Measurements from ENCODE around the gene CHDH. TPM values are rescaled to one million over a fixed set of nuclear protein-coding genes. Genes with fewer than 3 reads are reported as not detected.

The CHDH gene
- total RNA-seq, 2 experiments from 2014 or later: 9.0 to 9.1 TPM

DNA sequence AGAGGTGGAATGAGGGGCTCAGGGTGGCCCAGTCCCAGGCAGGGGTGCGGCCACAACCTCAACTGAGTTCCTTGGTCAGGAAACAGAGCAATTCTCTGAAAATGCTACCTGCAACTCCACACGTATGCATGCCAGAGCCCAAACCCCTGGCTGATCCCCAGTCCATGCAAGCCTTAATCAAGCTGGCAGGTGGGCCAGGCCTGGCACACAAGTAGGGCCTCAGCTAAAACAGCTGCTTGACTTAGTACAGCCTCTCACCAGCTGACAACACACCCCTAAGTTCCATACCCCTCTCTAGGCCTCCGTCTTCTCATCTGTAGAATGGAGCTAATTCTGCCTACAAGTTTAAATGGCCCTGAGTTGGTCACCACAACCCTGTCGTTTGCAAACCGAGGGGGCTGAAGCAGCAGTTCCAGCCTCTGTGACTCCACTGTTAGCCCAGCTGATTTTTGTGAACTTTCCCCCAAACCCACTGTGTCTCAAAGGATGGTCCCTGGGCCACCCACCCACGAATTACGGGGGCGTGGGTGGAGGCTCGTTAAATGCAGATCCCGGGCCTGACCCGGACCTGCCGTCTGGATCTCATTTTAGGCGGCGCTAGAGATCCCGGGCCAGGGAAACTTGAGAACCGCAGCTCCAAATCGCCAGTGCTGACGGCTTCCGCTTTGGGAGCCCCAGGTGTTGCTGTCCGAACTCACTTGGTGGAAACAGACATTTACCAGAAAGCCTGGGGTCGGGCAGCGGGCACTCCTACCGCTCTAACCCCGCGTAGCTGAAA is 927 bp downstream of the CHDH start:
- POLR2A ChIA-PET: interaction anchor here (0.8 to 2.3 kb wide), 7 partner anchors 16 to 737 kb away, joined by 3 to 15 read pairs (median 4); partner anchors contain the start of gene SELENOK
- Mint-ChIP-seq H3K4me1 (peaks cover 14% of the 10 kb centered on the region), H3K9me3 (no peaks in the 10 kb centered on the region), H3K27me3 (peaks cover 54% of the 10 kb centered on the region), H3K4me3 (peak overlapping the region; percentile 72), H3K36me3 (ENCODE audit: low read depth) (peaks cover 4% of the 10 kb centered on the region), H3K27ac (peak overlapping the region; percentile 54)
- CTCF ChIA-PET: interaction anchor here (0.5 to 1.2 kb wide), 11 partner anchors 18 to 290 kb away, joined by 3 to 4 read pairs (median 3); no protein-coding TSS in a partner anchor
- no peak for DNase-seq

- Mint-ChIP-seq H3K27ac (peak overlapping the region; percentile 43), H3K27me3 (peaks cover 52% of the 10 kb centered on the region), H3K4me1 (peaks cover 14% of the 10 kb centered on the region), H3K9me3 (no peaks in the 10 kb centered on the region), H3K4me3 (peak overlapping the region; percentile 72), H3K36me3 (ENCODE audit: low read depth) (peaks cover 4% of the 10 kb centered on the region)
- DNase-seq: no peak
- ChIA-PET CTCF (interaction anchor here (0.9 to 1.2 kb wide), 6 partner anchors 31 to 176 kb away, joined by 3 to 4 read pairs (median 3); no protein-coding TSS in a partner anchor), POLR2A (interaction anchor here (0.8 to 2.3 kb wide), 6 partner anchors 19 to 737 kb away, joined by 3 to 15 read pairs (median 4); partner anchors contain the start of gene SELENOK)
These were observed 1.7 kb downstream of the CHDH start for GRCh38 chr3:53844262-53845102.

DNA sequence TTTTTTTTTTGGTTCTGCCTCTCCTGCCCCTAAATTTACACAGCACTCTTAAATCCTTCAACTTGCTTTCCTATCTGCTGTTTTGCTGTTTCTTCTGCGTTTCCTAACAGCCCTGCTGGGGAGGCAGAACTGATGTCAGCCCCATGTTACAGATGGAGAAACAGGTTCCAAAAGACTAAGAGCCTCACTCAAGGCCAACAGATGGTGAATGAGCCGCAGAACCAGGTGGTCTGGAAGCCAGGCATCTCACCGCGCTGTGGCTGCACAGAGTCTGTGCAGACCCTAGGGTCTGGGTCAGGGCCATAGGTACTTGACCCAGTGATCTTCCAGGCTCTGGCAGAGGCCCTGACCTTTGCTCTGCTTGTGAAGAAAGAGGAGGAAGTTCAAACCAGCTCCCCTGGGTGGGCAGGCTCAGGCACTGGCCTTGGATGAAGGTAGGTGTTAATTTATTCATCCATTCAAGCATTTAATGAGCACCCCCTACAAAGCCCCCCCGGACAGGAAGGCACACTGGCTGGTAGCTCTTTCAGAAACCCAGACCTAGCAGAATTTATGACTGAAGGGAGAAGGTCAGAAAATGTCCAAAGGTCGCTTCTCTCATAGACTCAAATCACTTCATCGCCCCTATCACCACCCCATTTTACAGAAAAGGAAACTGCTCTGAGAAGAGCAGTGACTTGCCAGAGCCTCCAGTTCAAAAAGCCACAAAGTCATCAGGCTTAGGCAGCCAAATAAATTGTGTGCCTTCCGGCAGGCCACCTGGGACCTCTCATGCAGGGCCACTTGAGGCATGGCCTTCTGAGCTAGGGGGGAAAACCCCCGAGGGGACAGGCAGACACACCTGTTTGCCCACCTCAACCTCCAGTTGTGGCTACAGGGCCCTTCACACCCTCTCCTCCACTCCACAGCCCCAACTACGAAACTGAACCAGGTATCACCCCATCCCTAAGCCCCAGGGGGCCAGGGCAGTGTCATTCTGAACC is 2.7 kb downstream of the CHDH start:
- Mint-ChIP-seq H3K36me3 (ENCODE audit: low read depth) (peaks cover under 1% of the 10 kb centered on the region), H3K27ac (peak overlapping the region; percentile 19)
- POLR2A ChIA-PET: interaction anchor here (1.3 kb wide), 1 partner anchor 18 kb away, joined by 4 read pairs; no protein-coding TSS in a partner anchor

DNA sequence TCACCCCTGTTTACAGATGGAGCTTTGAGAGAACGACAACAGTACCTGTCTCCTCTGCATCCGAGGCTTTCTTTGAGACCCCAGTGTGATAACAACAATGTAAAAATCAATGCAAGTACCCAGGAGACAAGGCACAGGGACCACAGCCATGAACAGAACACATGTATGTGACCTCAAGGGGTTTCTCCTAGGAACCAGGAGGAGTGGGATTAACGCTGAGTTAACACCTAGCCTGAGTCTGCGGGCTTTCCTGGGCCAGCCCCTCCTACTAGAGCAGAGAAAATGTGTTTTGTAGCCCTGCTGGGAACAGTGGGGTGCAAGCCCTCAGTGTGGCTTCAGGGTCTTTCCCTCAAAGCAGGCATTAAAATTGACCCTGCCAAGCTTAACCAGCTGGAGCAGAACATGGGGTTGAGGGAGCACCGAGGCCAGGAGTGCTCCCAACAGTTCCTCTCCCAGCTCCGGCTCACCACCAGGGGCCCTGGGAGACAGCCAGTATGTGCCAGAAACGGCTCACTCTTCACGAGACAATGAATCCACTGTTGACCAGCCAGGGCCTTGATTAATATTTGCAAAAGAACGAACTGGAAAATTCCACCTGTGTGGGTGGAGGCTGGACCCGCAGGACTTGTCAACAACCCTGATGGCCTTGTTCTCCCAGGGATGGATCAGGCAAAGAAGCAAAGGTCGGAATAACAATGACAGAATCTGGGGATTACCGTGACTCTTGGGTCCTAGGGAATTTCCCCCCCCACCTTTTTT is 3.6 kb downstream of the CHDH start:
- DNase-seq: no peak
- POLR2A ChIA-PET: no interaction called here
- H3K9me3 Mint-ChIP-seq: no peaks in the 10 kb centered on the region
- H3K4me1 Mint-ChIP-seq: peaks cover 16% of the 10 kb centered on the region
- peaks cover 42% of the 10 kb centered on the region for H3K27me3 Mint-ChIP-seq
- no peak overlapping the region for H3K27ac Mint-ChIP-seq
- no peak overlapping the region for H3K4me3 Mint-ChIP-seq
- no peaks in the 10 kb centered on the region for H3K36me3 Mint-ChIP-seq (ENCODE audit: low read depth)
- CTCF ChIA-PET: no interaction called here

More for the DNA sequence above, 2.7 kb downstream of the CHDH start:
- CTCF ChIA-PET: no interaction called here
- H3K27me3 Mint-ChIP-seq: peaks cover 49% of the 10 kb centered on the region
- no peaks in the 10 kb centered on the region for H3K9me3 Mint-ChIP-seq
- no peak for DNase-seq
- H3K4me1 Mint-ChIP-seq: peaks cover 14% of the 10 kb centered on the region
- peak overlapping the region; percentile 72 for H3K4me3 Mint-ChIP-seq

DNA sequence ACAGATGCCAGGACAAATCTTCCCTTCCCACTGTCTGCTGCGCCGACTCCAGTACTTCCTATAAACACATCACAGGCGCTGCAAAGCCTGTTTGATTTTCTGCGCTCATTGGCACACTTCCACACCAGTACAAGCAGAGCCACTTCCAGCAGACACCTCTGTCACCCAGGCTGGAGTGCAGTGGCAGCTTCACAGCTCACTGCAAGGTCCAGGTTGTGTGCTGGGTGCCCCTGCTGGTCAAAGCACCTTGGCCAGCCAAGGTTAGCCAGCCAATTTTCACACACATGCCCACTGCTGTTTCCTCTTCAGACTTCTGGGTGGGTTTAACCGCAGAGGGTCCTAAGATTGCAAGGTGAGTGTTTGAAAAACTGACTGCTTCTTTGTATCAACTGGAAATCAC is 4.9 kb downstream of the CHDH start:
- Mint-ChIP-seq H3K4me3 (no peak overlapping the region), H3K36me3 (ENCODE audit: low read depth) (no peaks in the 10 kb centered on the region), H3K9me3 (no peaks in the 10 kb centered on the region), H3K4me1 (peaks cover 13% of the 10 kb centered on the region), H3K27me3 (peaks cover 32% of the 10 kb centered on the region), H3K27ac (no peak overlapping the region)
- CTCF ChIA-PET: interaction anchor here (1.2 kb wide), 1 partner anchor 131 kb away, joined by 4 read pairs; no protein-coding TSS in a partner anchor
- POLR2A ChIA-PET: no interaction called here
- DNase-seq: no peak

DNA sequence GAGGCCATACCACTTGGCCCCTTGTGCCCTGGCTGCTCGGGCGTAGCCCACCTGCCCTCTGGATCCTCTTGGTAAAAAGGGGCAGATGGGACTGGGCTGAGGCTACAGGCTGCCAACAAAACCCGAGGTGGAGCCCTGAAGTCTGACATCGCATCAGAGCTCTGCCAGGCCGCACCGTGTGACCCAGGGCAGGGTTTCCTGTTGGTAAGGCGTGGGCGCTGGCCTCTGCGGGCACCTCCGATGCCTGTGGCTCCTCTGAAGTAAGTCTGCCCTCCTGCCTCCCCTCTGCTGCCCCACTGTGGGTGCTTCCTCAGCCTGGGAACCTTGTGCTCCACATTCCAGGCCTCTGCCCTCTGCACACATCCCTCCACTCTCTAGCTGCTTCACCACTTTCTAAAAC is 8.9 kb downstream of the CHDH start:
- Mint-ChIP-seq H3K27ac (no peak overlapping the region), H3K36me3 (ENCODE audit: low read depth) (no peaks in the 10 kb centered on the region), H3K27me3 (peaks cover 6% of the 10 kb centered on the region), H3K4me3 (no peak overlapping the region), H3K4me1 (peaks cover 5% of the 10 kb centered on the region), H3K9me3 (no peaks in the 10 kb centered on the region)
- ChIA-PET CTCF (interaction anchor here (0.7 kb wide), 1 partner anchor 46 kb away, joined by 5 read pairs; no protein-coding TSS in a partner anchor), POLR2A (interaction anchor here (0.8 kb wide), 1 partner anchor 83 kb away, joined by 3 read pairs; no protein-coding TSS in a partner anchor)
- peak; percentile 25 for DNase-seq

GRCh38 chr3:53836084-53836872 is 9.9 kb downstream of the CHDH start:
- H3K4me3 Mint-ChIP-seq: no peak overlapping the region
- no peak overlapping the region for H3K27ac Mint-ChIP-seq
- H3K4me1 Mint-ChIP-seq: peaks cover 5% of the 10 kb centered on the region
- no peaks in the 10 kb centered on the region for H3K9me3 Mint-ChIP-seq
- peaks cover 4% of the 10 kb centered on the region for H3K27me3 Mint-ChIP-seq
- CTCF ChIA-PET: no interaction called here
- no peaks in the 10 kb centered on the region for H3K36me3 Mint-ChIP-seq (ENCODE audit: low read depth)
- no peak for DNase-seq
- POLR2A ChIA-PET: no interaction called here

DNA sequence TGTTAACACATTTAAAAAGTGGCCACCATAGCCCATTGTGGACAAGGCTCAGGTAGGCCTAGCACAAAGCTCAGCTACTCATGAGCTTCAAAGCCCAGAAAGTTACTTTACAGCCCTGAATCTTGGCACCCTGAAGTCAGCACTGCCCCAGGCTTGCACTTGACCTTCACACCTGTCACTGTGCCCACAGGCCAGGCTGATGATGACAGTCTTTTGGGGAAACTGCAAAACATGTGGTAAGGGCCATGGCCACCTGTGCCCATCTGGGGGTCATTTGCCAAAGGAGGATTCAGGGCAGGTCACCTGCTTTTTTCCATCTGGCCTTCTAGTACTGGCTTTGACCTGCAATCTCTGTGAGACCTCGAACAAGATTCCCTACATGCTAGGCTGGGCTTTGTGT is 11.0 kb downstream of the CHDH start:
- ChIA-PET CTCF (no interaction called here), POLR2A (no interaction called here)
- no peaks in the 10 kb centered on the region for H3K36me3 Mint-ChIP-seq (ENCODE audit: low read depth)
- no peak for DNase-seq
- H3K27ac Mint-ChIP-seq: no peak overlapping the region
- no peak overlapping the region for H3K4me3 Mint-ChIP-seq
- peaks cover 4% of the 10 kb centered on the region for H3K27me3 Mint-ChIP-seq
- H3K4me1 Mint-ChIP-seq: peaks cover 5% of the 10 kb centered on the region
- H3K9me3 Mint-ChIP-seq: no peaks in the 10 kb centered on the region

DNA sequence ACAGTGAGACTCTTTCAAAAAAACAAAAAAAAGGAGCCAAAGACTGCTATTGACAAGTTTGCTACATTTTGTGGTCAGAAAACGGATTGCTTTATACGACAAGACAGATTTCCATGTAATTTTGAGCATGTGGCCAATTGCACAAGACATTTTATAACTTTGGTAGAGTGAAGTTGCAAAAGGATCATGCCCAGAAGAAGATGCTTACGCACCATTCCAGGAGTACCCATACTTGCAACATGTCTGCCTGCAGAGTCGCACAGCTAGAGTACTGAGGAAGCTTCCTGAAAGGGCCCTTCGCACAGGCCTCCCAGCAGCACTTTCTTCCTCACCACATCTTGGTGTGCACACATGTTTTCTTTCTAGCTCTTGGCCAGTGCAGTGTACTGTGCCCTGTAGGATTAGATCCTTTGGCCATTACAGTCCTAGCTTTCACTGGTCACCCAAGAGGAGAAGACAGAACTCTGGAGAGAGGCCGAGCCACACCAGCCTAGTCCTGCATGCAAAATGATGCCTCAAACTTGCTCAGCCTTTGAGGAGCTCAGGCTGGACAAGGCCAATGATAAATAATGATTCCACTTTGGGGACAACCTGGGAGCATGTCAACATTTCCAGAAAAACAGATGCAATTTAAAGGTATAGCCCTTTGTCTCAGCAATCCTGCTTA is 11.7 kb downstream of the CHDH start:
- CTCF ChIA-PET: no interaction called here
- H3K27ac Mint-ChIP-seq: no peak overlapping the region

DNA sequence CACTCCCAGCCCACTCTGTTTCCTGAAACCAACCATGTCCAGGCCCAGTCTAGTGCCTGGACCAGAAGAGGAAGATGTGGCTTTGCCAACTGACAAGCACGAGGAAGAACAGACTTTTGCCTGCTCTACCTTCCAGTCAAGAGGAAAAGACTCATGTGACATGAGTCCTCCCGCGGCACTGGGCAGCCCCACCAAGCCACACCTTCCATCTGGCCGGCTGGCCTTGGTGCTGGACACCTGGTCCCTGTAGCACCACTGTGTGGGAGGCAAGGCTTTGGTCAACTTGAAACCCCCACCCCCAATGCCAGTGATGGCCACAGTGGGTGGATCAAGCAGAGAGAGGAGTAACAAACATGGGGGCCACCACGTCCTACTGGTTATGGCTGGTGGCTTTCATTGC is 12.5 kb downstream of the CHDH start:
- Mint-ChIP-seq H3K9me3 (no peaks in the 10 kb centered on the region), H3K27me3 (no peaks in the 10 kb centered on the region), H3K27ac (no peak overlapping the region), H3K4me3 (no peak overlapping the region), H3K36me3 (ENCODE audit: low read depth) (no peaks in the 10 kb centered on the region), H3K4me1 (peaks cover 5% of the 10 kb centered on the region)
- CTCF ChIA-PET: no interaction called here
- POLR2A ChIA-PET: no interaction called here
- no peak for DNase-seq

More for the DNA sequence above, 11.7 kb downstream of the CHDH start:
- no peaks in the 10 kb centered on the region for H3K9me3 Mint-ChIP-seq
- POLR2A ChIA-PET: no interaction called here
- H3K27me3 Mint-ChIP-seq: peaks cover 2% of the 10 kb centered on the region
- H3K4me1 Mint-ChIP-seq: peaks cover 5% of the 10 kb centered on the region
- no peak for DNase-seq
- H3K36me3 Mint-ChIP-seq (ENCODE audit: low read depth): no peaks in the 10 kb centered on the region
- no peak overlapping the region for H3K4me3 Mint-ChIP-seq

GRCh38 chr3:53833053-53833645 is 13.1 kb downstream of the CHDH start:
- no peaks in the 10 kb centered on the region for H3K9me3 Mint-ChIP-seq
- H3K4me1 Mint-ChIP-seq: peaks cover 5% of the 10 kb centered on the region
- DNase-seq: no peak
- no peak overlapping the region for H3K27ac Mint-ChIP-seq
- no peak overlapping the region for H3K4me3 Mint-ChIP-seq
- CTCF ChIA-PET: no interaction called here
- H3K27me3 Mint-ChIP-seq: no peaks in the 10 kb centered on the region
- H3K36me3 Mint-ChIP-seq (ENCODE audit: low read depth): no peaks in the 10 kb centered on the region
- POLR2A ChIA-PET: no interaction called here
